ENCODE data around the gene DSCAML1.

DNA sequence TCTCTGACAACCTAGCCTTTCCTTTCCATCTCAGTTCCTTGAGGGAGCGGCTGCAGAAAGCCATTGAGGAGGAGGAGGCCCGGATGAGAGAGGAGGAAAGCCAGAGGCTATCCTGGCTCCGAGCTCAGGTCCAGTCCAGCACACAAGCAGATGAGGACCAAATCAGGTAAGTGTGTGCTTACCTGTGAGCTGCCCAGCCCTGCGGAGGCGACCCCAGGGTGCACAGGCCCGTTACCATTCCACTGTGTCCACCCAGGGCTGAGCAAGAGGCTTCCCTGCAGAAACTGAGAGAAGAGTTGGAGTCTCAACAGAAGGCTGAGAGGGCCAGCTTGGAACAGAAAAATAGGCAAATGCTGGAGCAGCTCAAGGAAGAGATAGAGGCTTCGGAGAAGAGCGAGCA, 406.3 kb downstream of the DSCAML1 start:
- TF ChIP-seq, protein P1, sequence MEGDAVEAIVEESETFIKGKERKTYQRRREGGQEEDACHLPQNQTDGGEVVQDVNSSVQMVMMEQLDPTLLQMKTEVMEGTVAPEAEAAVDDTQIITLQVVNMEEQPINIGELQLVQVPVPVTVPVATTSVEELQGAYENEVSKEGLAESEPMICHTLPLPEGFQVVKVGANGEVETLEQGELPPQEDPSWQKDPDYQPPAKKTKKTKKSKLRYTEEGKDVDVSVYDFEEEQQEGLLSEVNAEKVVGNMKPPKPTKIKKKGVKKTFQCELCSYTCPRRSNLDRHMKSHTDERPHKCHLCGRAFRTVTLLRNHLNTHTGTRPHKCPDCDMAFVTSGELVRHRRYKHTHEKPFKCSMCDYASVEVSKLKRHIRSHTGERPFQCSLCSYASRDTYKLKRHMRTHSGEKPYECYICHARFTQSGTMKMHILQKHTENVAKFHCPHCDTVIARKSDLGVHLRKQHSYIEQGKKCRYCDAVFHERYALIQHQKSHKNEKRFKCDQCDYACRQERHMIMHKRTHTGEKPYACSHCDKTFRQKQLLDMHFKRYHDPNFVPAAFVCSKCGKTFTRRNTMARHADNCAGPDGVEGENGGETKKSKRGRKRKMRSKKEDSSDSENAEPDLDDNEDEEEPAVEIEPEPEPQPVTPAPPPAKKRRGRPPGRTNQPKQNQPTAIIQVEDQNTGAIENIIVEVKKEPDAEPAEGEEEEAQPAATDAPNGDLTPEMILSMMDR (IDR thresholded peaks at IDR 0.05), result no peak
- TF ChIP-seq POLR2A (IDR thresholded peaks at IDR 0.05) (no peak), EP300 (IDR thresholded peaks at IDR 0.05) (no peak)

Data from tibial nerve (tissue), 4 donors.